HUES6 (cell line): Measurements from ENCODE around the gene FABP2.
A peak's percentile ranks its signal among the peaks of the same experiment; 100 is the strongest.

Experiments
- H3K27ac ChIP-seq: 2 replicates; pipeline ENCODE4 v1.7.0; 2013; ENCODE audit warnings: low read depth, mild to moderate bottlenecking, low read length, inconsistent platforms
- H3K27me3 ChIP-seq: 2 replicates; pipeline ENCODE4 v1.6.1; 2013; ENCODE audit warnings: low read length; ENCODE audit not compliant: control insufficient read depth, insufficient read depth
- H3K36me3 ChIP-seq: 2 replicates; pipeline ENCODE4 v1.6.1; 2013; ENCODE audit warnings: low read length; ENCODE audit not compliant: control insufficient read depth, insufficient read depth
- H3K4me1 ChIP-seq: 2 replicates; pipeline ENCODE4 v1.6.1; 2013; ENCODE audit warnings: low read length; ENCODE audit not compliant: control insufficient read depth, insufficient read depth
- H3K4me3 ChIP-seq: 2 replicates; pipeline ENCODE4 v1.5.1; 2013; ENCODE audit warnings: low read depth, low read length
- H3K9ac ChIP-seq: one replicate; pipeline ENCODE4 v1.6.1; 2013; ENCODE audit warnings: mild to moderate bottlenecking, low read length
- H3K9me3 ChIP-seq: 2 replicates; pipeline ENCODE4 v1.6.1; 2013; ENCODE audit warnings: low read depth, low read length; ENCODE audit not compliant: control insufficient read depth, insufficient read depth

Gene FABP2

DNA sequence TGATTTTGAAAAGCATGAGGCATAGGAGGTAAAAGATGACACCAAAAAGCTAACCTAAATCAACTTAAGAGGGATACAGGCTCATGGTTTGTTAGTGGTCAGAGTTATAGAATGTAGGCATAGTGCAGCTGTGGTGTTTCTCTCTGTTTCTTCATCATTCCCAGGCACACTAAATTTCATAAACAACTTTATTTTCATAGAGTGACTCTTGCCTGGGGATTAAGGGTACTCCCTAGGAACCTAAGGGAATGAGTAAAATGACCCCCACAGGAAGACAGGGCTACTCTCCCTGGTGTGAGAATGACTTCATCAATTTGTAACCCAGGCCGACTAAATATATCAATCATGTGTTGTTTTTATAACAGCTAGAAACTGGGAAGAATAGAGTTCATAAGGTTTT is 11.1 kb downstream of the FABP2 start:
- Histone ChIP-seq H3K36me3 (no peaks in the 10 kb centered on the region), H3K27me3 (no peaks in the 10 kb centered on the region), H3K9ac (no peak overlapping the region), H3K4me3 (no peak overlapping the region), H3K4me1 (no peaks in the 10 kb centered on the region), H3K27ac (no peak overlapping the region), H3K9me3 (no peaks in the 10 kb centered on the region)

DNA sequence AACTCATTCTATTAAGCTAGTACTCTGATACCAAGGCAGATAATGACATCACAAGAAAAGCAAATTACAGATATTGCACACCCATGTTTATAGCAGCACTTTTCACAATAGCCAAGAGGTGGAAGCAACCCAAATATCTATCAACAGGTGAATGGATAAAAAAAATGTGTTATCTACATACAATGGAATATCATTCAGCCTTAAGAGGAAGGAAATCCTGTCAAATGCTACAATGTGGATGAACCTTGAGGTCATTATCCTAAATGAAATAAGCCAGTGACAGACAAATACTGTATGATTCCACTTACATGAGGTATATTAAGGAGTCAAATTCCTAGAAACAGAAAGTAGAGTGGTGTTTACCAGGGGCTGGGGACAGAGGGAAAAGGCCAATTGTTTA is 14.3 kb downstream of the FABP2 start:
- H3K4me3 ChIP-seq, result no peak overlapping the region
- H3K9me3 ChIP-seq, result no peaks in the 10 kb centered on the region
- no peaks in the 10 kb centered on the region for H3K27me3 ChIP-seq

DNA sequence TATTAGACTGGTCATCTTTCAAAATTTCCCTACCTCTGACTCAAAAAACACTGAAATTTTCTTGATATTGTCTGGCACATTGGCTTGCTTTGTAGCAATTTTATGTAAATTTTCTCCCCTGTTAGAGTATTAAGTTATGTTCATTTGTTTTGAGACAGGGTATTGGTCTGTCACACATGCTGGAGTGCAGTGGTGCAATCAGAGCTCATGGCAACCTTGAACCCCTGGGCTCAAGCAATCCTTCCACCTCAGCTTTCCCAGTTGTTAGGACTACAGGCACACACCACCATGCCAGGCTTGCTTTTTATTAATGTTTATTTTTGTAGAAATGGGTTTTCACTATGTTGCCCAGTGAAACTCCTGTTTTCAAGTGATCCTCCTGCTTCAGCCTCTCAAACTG is 17.5 kb downstream of the FABP2 start:
- no peaks in the 10 kb centered on the region for H3K9me3 ChIP-seq
- no peak overlapping the region for H3K9ac ChIP-seq
- H3K36me3 ChIP-seq, result no peaks in the 10 kb centered on the region
- H3K27ac ChIP-seq, result no peak overlapping the region
- H3K4me3 ChIP-seq, result no peak overlapping the region
- no peaks in the 10 kb centered on the region for H3K27me3 ChIP-seq
- no peaks in the 10 kb centered on the region for H3K4me1 ChIP-seq

More for the DNA sequence above, 14.3 kb downstream of the FABP2 start:
- Histone ChIP-seq H3K9ac (no peak overlapping the region), H3K36me3 (no peaks in the 10 kb centered on the region), H3K27ac (no peak overlapping the region), H3K4me1 (no peaks in the 10 kb centered on the region)

DNA sequence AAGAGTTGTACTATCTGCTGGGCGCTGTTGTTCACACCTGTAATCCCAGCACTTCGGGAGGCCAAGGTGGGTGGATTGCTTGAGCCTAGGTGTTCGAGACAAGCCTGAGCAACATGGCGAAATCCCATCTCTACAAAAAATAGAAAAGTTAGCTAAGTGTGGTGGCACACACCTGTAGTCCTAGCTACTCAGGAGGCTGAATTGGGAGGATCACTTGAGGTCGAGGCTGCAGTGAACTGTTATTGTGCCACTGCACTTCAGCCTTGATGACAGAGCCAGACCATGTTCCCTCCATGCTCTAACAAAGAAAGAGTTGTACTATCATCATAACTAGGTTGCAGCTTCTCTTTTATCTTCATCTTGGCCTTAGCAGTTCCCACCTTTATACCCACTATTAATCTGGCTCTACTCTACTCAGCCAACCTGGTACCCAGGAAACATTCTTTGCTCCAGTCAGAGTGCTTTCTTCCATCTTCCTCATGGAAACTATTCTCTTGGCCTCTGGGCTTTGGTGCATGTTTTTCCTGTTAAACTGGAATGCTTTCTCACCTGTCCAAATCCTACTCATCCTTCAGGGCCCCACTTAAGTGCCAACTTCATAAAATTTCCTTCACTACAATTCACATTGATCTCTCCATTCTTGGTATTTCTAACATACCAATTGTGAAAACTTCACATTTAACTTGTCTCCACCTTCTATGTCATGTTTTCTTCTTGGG is 18.2 kb downstream of the FABP2 start:
- no peak overlapping the region for H3K27ac ChIP-seq
- no peaks in the 10 kb centered on the region for H3K27me3 ChIP-seq
- H3K36me3 ChIP-seq, result no peaks in the 10 kb centered on the region
- no peaks in the 10 kb centered on the region for H3K9me3 ChIP-seq
- no peak overlapping the region for H3K9ac ChIP-seq
- H3K4me3 ChIP-seq, result no peak overlapping the region
- 0 out of 2 replicates have a peak, but pooled peaks cover 6% of the 10 kb centered on the region for H3K4me1 ChIP-seq

DNA sequence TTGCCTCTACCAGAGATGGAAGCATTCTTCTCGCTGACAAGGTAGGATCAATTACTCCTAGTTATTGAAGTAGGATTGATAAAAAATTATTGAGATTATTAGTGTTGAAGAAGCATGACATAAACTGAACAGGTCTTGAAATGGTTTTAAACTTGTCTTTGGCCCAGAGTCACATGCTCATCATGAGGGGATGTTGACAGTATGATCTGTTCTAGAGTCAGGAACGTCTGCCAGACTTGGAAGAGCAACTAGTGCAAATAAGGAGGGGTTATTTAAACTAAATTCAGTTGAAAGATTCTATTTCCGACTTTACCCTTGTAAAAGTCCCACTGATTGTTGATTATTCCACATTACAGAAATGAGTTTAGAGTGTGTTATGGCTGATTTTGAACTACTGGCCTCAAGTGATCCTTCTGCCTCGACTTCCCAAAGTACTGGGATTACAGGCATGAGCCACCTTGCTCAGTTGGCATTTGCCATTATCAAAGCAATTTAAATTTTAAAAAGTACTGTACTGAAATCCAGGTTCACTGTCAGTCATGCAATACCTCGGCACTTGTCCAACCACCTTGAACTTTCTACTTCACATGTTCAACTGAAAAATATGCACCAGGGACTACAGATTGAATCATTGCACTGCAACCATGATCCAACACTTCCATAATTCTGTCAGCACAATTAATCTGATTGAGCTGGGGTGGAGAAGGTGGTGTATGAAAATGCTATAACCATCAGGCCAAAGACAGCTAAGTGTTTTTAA is 19.7 kb downstream of the FABP2 start:
- Histone ChIP-seq H3K9me3 (no peaks in the 10 kb centered on the region), H3K4me1 (0 out of 2 replicates have a peak, but pooled peaks cover 7% of the 10 kb centered on the region), H3K36me3 (peaks cover 6% of the 10 kb centered on the region), H3K27me3 (no peaks in the 10 kb centered on the region), H3K27ac (no peak overlapping the region), H3K9ac (no peak overlapping the region), H3K4me3 (no peak overlapping the region)

DNA sequence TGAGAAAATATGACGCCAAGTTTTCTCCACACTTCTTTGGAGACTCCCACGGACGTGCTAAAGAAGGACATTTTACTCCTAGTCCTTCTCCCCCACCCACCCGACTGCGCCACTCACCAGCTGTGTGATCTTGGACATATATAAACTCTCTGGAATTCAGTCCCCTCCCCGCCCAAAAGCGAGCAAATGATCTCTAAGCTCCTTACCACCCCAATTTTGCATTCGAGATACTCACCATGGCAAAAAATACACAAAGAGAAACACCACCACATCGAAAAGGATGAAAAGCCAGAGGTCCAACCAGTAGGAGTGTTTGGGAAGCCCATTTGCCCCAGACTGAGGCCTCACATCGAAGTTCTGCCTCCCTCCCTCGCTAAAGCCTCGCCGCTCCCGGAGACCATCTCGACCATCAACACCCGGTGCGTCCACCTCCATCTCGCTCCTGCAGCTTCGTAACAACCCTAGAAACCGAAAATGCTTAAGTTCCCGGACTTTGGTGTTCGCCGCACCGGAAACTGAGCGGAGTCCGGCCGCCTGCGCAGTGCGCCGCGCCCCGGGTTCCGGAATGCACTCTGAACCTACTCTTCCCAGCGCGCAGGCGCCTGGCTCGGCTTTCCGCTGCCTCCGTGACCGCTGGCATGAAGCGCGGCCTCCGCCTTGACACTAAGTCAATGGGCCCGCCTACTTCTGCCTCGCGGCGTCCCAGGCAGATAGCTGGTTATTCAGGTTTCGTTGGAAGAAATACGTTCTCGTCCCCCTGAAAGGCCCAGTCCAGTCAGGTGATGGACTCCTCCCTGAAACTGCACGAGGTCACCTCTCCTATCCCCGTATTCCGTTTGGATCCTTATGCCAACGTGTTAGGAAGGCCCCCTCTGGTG is 21.6 kb downstream of the FABP2 start:
- H3K4me3 ChIP-seq, result peak overlapping the region; percentile 88
- H3K27me3 ChIP-seq, result no peaks in the 10 kb centered on the region
- H3K27ac ChIP-seq, result peak overlapping the region; percentile 50; the same call in 1 of the 2 replicates

DNA sequence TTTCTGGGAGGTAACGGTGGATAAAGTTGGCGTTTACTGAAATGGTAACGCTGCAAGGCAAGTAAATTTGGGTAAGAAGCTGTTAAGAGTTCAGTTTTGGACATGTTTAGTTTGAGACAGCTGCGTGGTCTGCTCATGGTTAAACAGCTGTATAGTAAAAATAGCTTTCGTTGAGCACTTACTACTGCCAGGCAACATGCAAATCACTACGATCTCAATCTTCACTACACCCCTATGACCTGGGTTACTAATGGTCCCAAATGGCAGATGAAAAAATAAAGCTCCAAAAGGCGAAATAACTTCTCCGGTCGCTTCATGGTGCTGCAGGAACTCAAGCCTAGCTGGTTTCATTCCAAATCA is 22.2 kb downstream of the FABP2 start:
- peaks cover 15% of the 10 kb centered on the region for H3K36me3 ChIP-seq
- 0 out of 2 replicates have a peak, but pooled peaks cover 7% of the 10 kb centered on the region for H3K4me1 ChIP-seq
- no peaks in the 10 kb centered on the region for H3K27me3 ChIP-seq
- H3K9me3 ChIP-seq, result no peaks in the 10 kb centered on the region; the same call in 1 of the 2 replicates
- peak overlapping the region; percentile 89 for H3K9ac ChIP-seq
- H3K4me3 ChIP-seq, result peak overlapping the region; percentile 88
- peak overlapping the region; percentile 50; the same call in 1 of the 2 replicates for H3K27ac ChIP-seq

More for the DNA sequence above, 21.6 kb downstream of the FABP2 start:
- peak overlapping the region; percentile 89 for H3K9ac ChIP-seq
- H3K4me1 ChIP-seq, result 0 out of 2 replicates have a peak, but pooled peaks cover 7% of the 10 kb centered on the region
- peaks cover 15% of the 10 kb centered on the region for H3K36me3 ChIP-seq
- H3K9me3 ChIP-seq, result no peaks in the 10 kb centered on the region; the same call in 1 of the 2 replicates

DNA sequence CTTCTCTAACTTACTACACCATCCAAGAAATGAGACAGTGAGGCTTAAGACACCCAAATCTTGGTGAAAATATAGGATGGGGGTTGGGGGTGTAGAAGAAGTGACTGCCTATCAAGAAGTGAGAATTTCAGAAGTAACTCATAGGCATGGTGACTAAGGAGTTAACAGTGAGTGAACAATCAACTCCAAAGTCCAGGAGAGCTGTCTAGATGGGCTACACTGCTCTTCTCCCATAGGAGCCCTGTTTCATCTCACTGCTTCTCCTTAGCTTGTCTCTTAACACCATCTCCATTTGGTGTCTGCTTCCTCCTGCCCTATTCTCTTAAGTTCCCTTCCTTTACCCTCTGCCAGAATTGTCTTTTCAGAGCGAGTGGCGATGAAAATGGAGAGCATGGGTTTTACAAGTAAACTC is 22.7 kb downstream of the FABP2 start:
- H3K36me3 ChIP-seq, result peaks cover 15% of the 10 kb centered on the region
- 0 out of 2 replicates have a peak, but pooled peaks cover 7% of the 10 kb centered on the region for H3K4me1 ChIP-seq
- H3K4me3 ChIP-seq, result peak overlapping the region; percentile 88
- no peak overlapping the region for H3K27ac ChIP-seq
- no peaks in the 10 kb centered on the region; the same call in 1 of the 2 replicates for H3K9me3 ChIP-seq
- no peaks in the 10 kb centered on the region for H3K27me3 ChIP-seq
- H3K9ac ChIP-seq, result peak overlapping the region; percentile 89

DNA sequence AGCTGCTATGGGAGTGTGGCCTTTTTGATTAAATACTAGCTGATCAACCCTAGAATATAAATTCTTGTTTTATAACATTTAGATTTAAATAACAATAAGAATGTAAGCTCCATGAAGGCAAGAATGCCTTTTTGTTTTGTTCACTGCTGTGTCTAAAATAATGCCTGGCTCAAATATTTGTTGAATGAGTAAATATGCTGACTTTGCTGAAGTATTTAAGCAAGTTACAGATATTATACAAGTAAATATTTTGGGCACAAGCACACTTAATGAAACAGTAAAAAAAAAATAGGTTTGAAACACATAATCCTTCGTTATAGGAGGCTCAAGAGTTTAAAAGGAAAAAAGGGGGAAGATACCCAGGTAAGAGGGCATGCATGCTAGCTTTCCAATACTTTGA is 24.1 kb downstream of the FABP2 start:
- Histone ChIP-seq H3K9me3 (no peaks in the 10 kb centered on the region; the same call in 1 of the 2 replicates), H3K4me3 (no peak overlapping the region), H3K36me3 (peaks cover 19% of the 10 kb centered on the region), H3K4me1 (0 out of 2 replicates have a peak, but pooled peaks cover 7% of the 10 kb centered on the region), H3K9ac (no peak overlapping the region), H3K27me3 (no peaks in the 10 kb centered on the region), H3K27ac (no peak overlapping the region)

DNA sequence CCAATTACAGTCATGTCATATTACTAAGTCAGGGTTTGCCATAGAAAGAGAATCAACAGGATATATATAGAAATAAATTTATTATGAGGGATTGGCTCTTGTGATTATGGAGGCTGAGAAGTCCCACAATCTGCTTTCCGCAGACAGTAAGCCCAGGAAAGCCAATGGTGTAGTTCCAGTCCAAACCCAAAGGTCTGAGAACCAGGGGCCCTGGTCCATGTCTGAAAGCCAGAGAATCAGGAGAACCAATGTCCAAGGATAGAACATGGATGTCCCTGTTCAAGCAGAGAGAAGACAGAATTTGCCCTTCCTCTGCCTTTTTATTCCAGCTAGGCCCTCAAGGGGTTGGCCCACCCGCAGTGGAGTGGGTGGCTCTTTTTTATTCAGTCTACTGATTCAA is 25.6 kb downstream of the FABP2 start:
- Histone ChIP-seq H3K4me1 (0 out of 2 replicates have a peak, but pooled peaks cover 7% of the 10 kb centered on the region), H3K36me3 (peaks cover 31% of the 10 kb centered on the region), H3K27ac (no peak overlapping the region), H3K4me3 (no peak overlapping the region), H3K9me3 (no peaks in the 10 kb centered on the region; the same call in 1 of the 2 replicates), H3K27me3 (no peaks in the 10 kb centered on the region), H3K9ac (no peak overlapping the region)
